GM21526 (cell line): ENCODE data around the gene MRPS27.

ENCODE experiments used
- ATAC-seq: cut with Tn5 transposase; IDR thresholded peaks from one replicate; pipeline ENCODE4 v1.9.1; 2021; ENCODE audit warnings: moderate library complexity; ENCODE audit not compliant: unreplicated experiment, low FRiP score

The MRPS27 gene

DNA sequence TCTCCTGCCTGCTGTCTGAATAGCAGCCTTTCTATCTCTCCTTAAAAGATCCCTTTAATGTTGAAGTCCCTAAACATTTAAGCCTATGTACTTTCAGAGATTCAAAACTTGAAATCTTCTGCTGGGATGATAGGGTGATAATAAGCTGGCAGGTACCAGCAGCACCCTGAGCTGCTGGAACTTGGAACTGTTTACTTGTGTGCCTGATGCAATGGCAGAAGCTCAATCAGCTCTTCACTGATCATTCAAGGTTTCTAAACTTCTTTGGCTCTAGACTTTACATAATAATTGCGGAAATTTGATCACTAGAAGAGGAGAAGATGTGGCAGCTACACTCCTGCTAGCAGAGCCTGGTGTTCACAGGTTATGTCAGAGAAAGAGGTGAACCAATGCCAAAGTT is 27.6 kb downstream of the MRPS27 start:
- ATAC-seq, result no peak

DNA sequence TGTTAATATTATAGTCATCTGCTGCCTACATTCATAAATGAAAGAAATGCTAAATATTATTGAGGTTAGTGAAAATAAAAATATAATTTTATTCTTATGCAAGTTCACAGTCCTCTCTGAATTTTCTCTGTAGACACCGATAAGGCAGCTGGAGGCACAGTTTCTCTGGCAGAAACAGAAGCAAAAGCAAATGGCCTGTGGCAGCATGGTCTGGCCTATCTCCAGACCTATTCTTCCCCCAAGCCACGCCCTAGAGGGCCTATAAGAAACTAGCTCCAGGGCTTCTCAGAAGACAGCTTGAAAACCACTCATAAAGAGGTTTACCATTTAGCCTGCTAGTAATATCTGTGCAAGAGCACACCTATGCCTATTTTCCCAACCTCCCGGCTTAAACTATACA is 28.4 kb downstream of the MRPS27 start:
- ATAC-seq, result no peak

DNA sequence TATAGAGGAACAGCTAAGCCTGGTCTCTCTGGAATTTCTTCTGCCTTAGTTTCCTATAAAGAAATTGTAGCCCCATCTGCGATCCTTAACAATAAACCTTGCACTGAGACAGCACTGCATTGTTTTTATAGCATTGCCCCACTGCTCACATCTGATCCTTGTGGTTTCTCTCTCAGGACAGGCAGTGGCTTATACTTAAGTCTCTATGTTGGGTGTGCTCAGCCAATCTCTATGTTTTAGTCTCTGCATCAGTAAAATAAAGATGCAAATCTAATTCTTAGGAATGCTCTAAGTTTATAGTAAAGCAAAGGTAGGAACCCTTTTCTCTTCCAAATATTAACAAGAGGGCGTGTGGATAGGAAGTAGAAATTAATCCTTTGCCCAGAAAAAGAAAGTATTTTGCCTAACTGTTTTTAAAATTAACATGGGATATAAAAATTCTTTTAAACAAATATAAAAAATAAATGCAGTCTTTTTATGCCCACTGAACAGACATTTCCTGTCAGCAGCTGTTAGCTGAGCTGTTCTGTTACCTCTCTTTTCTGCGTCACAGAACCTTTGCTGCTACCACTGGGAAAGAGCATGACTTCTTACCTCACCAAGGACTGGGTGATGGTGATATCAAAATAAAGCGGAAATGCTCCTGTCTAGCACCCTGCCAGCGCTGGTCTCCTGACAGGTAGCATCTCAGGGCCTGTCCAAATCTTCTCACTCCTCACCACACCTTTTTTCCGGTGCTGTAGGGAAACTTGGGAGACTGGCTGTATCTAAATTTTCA is 29.5 kb downstream of the MRPS27 start:
- ATAC-seq, result no peak

DNA sequence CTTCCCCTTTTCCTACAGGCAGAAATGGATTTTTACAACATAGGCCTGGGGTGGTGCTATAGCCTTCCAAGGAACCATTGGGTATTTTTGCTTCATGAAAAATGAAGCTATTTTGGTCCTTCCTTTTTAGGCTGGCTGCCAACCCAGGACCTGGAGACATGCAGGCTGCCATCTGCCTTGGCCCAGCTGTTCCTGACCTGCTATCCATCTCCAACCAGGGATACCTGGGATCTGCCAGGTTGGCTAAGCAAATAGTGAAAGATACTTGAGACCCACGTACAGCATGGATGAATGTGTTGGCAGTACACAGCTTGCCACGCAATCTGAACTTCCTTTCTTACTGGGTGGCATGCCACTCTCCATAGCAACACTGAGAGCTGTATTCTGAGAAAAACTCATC is 31.1 kb downstream of the MRPS27 start:
- no peak for ATAC-seq

DNA sequence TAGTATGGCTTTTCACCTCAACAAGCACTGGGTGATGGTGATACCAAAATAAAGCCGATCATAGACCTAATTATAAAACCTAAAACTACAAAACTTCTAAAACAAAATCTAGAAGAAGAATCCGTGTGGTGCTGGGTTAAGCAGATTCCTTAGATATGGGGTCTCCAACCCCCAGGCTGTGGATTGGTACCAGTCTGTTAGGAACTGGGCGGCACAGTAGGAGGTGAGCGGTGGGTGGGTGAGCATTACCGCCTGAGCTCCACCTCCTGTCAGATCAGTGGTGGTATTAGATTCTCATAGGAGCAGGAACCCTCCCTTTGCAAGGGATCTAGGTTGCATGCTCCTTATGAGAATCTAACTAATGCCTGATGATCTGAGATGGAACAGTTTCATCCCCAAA is 33.2 kb downstream of the MRPS27 start:
- no peak for ATAC-seq

DNA sequence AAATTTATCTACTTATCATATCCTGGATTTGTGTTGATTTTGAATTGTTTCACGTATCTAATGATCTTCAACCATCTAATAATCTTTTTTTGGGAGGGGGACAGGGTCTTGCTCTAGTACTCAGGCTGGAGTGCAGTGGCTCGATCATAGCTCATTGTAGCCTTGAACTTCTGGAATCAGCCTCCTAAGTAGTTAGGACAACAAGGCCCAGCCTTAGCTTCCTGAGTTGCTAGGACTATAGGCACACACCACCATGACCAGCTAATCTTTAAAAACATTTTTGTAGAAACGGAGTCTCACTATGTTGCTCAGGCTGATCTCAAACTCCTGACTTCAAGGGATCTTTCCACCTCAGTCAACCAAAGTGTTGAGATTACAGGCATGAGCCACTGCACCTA is 34.6 kb downstream of the MRPS27 start:
- no peak for ATAC-seq

DNA sequence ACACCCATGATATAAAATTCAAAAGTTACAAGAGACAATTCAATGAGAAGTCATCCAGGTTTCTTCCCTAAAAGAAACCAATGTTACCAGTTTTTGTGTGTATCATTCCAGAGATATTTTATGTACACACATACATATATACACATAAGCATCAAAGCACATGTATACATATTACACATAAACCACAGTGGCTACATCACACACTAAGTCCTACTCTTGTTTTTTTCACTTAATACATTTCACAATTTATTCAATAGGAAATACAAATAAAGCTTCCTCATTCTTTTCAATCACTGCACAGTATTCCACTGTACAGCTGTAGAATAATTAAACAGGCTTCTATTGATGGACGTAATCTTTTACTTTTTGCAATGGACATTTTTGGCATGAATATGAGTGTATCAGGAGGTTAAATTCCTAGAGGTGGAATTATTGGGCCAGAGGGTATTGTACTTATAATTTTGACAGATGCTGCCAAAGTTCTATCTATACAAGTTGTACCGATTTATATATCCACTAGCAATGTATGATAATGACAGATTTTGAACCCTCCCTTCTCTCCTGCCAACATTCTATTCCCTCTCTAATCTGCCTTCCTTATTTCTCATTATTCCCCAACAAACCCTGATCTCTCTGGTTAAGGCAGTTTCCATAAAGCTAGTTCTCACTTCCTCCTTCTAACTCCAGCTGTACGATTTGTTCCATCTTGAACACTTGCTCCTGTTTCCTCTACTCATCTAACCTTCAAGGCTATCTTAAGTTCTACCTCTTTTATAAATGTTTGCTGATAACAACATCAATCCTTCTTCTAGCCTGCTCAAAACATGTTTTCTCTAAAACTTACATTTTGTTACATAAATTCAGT is 35.2 kb downstream of the MRPS27 start:
- no peak for ATAC-seq

DNA sequence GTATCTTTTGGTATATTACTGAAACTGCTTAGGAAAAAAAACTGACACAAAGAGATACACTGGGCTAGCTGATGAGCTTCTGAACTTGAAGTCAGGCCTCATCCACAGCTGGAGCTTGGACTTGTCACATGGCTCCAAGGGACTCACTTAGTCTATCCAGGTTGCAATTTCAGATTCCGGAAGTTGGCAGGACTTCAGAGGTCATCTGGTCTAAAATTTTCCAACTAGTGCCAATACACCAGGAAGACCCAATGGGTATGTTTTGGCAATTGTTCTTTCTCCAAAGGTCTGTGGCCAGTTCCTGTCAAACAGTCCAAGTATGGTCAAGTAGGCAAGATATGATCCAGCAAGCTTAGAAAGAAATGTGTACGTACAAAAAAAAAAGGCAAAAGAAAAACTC is 36.7 kb downstream of the MRPS27 start:
- ATAC-seq, result no peak

DNA sequence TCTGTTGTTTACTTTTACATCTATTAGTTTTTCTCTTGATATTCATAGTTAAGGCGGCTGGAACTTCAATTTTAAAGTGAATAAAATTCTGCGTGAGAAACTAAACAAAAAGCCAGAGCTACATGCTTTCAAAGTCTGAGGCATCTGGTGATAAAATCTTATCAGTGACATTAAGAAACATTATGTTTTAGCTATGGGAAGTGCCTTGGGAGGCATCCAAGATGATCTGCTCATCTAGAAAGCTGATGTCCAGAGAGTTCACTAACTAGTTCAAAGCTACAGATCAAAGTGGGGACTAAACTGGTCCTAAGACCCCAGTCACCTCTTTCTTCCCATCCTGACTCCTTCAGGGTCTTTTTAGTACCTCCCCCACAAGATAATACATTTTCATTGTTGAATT is 37.2 kb downstream of the MRPS27 start:
- no peak for ATAC-seq

DNA sequence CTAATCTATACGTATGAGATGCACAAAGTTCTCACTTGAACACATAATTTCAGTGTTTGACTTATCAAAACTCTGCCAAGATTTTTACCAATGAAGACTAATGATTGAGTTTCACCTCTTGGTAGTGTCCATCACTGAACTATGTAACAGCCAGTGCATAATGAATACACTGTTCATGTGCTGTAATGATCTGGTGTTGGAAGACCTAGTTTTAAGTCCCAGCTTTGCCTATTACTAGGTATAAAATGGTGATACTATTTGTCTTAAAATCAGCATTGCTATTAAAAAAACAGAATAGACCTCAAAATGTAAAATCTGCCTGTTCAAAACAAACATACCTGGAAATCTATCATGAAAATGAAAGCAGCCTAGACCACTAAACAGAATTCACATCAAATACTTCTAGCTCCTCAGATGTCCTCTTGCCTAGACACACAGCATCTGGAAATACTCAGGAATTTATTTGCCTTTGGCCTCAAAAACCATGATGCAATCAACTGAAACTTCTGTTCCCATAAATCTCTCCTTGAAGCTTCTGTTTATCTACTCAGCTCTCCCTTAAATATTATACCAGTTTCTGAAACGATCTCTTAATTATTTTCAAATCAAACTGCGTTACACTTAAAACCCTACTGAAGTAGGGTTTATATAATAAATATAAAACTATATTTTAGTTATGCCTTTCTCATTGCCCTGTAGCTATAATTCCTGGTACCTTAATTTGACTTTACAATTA is 38.1 kb downstream of the MRPS27 start:
- ATAC-seq, result no peak

DNA sequence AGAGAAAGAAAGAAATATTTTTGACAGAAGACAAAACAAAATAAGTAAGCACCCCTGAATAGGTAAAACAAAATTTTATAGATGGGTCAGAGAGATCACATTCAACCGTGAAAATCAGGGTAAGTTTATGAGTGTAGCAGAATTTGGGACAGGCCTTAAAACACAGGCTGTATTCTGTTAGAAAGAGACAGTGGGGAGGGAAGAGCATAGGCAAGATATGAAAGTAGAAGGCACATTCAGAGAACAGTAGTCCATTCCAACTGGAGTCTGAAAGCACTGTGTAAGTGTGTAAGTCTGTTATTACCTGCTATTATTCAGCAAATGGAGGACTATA is 38.6 kb downstream of the MRPS27 start:
- no peak for ATAC-seq

DNA sequence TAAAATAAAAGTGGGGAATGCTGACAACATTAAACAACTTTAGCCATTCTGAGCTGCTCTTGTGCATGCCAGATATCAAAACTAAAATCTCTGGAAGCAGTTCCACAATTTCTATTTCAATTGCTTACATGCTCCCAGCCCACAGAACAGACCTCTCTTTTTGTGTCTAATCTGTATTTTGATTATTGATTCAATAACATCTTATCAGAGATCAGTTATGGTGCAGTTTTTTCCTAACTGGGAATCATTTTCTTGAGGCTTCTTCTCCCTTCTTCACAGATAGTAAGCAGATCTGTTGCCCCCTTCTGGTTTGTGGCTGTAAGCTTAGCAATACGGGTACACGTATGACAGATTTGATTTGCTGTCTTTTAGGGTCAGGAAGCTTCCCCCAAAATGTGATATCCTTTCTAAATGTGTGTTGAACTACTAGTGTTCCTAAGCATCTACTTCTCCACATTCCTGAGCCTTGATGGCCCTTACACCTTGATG is 39.4 kb downstream of the MRPS27 start:
- no peak for ATAC-seq

DNA sequence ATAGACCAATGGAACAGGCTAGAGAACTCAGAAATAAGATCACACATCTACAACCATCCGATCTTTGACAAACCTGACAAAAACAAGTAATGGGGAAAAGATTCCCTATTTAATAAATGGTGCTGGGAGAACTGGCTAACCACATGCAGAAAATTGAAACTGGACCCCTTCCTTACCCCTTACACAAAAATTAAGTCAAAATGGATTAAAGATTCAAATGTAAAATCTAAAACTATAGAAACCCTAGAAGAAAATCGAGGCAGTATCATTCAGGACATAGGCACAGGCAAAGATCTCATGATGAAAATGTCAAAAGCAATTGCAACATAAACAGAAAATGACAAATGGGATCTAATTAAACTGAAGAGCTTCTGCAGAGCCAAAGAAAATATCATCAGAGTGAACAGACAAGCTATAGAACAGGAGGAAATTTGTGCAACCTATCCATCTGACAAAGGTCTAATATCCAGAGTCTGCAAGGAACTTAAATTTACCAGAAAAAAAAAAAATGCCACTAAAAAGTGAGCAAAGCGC is 43.8 kb downstream of the MRPS27 start:
- no peak for ATAC-seq

DNA sequence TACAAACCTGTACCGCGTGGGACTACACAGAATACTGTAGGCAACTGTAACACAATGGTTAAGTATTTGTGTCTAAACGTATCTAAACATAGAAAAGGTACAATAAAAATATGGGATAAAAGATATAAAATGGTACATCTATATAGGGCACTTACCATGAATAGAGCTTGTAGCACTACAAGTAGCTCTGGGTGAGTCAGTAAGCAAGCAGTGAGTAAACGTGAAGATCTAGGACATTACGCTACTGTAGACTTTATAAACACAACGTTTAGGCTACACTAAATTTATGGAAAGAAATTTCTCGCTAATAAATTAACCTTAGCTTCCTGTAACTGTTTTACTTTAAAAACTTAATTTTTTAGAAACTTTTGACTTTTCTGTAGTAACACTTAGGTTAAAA is 46.5 kb downstream of the MRPS27 start:
- ATAC-seq, result no peak

DNA sequence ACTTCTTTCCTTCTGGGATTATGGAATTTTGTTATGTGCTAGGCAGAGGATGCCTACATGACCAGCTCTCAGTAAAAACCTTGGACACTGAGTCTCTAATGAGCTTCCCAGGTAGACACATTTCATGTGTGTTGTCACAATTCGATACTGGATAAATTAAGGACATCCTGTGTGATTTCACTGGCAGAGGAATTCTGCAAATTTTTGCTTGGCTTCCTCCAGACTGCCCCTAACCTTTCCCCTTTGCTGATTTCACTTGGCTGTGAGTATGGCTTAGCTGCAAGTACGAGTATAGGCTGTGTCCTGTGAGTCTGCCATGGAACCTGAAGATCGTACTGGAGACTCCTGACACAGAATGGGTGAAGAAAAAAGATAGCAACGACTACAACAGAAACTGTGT is 47.6 kb downstream of the MRPS27 start:
- no peak for ATAC-seq

DNA sequence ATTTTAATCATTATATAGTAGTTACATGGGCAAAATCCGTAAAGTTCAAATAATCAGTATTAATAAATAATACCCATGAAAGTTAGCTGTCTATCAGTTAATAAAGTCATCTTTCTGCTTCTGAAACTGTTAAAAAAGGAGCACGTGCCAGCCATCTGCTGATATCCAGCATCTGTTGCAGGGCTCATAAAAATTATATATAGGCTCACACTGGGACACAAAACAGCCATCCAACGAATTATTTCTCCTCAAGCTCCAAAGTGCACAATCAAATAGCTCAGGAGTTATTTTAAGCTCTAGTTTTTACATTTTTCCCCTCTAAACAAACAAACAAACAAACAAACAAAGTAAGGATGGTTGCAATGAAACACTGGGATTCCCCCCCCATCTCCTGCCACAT is 48.3 kb downstream of the MRPS27 start:
- ATAC-seq, result no peak

DNA sequence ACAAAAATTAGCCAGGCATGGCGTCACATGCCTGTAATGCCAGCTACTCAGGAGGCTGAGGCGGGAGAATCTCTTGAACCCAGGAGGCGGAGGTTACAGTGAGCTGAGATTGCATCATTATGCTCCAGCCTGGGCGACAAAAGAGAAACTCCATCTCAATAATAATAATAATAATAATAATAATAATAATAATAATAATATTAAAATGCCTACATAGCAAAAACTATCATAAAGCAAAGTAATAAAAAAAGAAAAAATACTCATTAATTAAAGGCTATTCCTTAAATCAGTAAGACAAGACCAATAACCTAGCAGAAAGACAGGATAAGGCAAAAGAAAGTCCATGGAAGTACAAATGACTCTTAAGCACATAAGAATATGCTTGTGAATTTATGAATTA is 50.0 kb downstream of the MRPS27 start:
- no peak for ATAC-seq

DNA sequence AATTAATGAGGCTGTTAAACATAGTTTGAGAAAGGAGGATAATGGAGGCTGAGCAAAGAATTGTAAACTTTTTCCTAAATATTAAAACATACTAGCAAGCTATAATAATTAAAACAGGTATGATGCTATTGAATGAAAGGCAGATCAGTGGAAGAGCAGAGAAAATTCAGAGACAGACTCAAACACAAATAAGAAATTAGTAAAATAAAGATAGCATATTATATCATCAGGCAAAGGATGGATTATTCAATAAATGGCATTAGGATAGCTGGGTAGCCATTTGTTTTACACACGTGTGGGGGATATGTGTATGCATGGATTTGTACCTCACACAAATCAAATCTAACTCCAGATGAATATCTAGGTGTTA is 50.6 kb downstream of the MRPS27 start:
- ATAC-seq, result no peak

DNA sequence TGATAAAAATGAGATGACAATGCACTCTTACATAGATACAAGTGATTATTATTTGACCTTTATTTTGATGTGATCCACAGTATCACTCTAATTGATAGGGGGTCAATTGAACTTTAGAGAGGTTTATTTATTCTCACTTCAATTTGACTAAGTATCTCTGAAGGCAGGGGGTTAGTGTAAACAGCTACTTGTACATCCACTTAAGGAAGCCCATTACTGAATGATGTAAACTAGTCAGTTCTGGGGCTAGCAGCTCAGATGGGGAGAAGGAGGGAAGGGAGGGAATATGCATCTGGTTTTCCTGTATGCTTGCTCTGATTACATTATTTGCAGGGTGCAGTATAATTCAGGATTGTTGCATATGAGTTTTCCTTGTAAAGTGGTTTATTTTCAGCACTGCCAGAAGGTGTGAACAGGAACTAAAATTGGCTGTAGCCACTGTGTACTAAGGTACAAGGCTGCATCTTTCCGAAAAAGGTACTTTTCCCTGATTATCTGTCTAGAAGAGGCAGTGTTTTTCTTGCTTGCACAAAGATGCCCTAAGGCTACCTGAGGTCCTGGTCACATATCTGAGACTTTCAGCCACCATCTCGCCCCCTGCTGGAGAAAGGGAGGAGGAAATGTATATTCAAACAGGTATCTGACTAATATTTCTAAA is 51.2 kb downstream of the MRPS27 start:
- no peak for ATAC-seq

DNA sequence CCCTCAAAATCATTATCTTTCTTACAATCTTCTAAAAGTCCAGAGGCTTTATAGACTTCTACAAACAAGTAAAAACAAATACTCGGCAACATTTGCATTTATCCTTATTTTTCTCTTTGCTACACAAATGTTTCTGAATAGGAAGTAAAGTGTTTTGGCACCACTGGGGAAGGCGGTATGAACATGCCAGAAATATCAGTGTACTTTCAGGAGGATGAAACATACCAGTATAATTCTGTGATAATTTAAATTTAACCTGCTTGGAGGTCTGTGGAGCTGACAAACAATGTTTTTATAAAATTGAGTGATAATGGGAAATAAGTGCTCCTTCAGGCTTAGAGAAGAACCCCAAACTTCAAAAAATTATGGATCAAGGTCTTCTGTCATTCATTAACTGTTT is 51.8 kb downstream of the MRPS27 start:
- ATAC-seq, result no peak

DNA sequence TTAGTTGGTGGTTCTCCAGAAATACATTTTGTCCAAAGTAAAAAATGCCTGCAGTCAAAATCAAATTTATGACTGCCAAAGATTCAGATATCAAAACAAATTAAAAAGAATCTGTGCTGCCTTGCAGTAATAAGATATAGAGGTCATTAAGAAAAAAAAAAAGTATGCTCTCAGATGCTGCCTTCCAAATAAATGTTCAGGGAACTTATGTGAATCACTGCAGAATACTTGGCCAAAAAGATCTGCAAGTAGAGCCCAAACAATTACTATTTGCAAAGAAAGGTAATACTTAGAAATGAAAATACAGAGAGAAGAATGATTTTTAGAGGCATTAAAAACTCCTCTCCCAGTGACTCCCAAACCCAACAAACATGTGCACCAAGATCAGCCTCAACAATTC is 52.4 kb downstream of the MRPS27 start:
- no peak for ATAC-seq
